ENCODE measurements around the gene MTERF1. TPM values are rescaled to one million over a fixed set of nuclear protein-coding genes. Genes with fewer than 3 reads are reported as not detected.
"Not testable (repeated sequence)": the region's sequence is repeated elsewhere in the genome, so short reads cannot be mapped to it uniquely, and the experiment has no call there.

MTERF1 gene
- total RNA-seq, 1 donor from 2014 or later: 10.5 TPM

DNA sequence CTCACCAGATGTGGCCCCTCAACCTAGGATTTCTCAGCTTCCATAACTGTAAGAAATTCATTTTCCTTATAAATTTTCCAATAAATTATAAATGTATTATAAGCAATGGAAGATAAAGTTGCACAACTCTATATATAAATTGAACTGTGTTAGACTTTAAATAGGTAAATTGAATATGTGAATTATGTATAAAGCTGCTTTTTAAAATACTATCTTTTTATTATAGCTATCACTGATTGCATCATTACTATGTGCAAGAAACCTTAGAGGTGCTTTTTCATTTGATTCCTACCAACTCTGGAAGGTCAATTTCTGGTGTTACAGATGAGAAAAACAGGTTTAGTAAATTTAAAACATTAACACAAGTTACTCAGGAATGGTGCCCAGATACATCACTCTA, 8.4 kb downstream of the MTERF1 start:
- TF ChIP-seq, protein P1, sequence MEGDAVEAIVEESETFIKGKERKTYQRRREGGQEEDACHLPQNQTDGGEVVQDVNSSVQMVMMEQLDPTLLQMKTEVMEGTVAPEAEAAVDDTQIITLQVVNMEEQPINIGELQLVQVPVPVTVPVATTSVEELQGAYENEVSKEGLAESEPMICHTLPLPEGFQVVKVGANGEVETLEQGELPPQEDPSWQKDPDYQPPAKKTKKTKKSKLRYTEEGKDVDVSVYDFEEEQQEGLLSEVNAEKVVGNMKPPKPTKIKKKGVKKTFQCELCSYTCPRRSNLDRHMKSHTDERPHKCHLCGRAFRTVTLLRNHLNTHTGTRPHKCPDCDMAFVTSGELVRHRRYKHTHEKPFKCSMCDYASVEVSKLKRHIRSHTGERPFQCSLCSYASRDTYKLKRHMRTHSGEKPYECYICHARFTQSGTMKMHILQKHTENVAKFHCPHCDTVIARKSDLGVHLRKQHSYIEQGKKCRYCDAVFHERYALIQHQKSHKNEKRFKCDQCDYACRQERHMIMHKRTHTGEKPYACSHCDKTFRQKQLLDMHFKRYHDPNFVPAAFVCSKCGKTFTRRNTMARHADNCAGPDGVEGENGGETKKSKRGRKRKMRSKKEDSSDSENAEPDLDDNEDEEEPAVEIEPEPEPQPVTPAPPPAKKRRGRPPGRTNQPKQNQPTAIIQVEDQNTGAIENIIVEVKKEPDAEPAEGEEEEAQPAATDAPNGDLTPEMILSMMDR (IDR thresholded peaks at IDR 0.05; ENCODE audit: insufficient read depth, low read length, poor library complexity, severe bottlenecking): no peak
- Histone ChIP-seq H3K4me3 (ENCODE audit: low read depth, low read length) (no peak overlapping the region), H3K36me3 (ENCODE audit: control insufficient read depth, insufficient read depth, low read length) (no peaks in the 10 kb centered on the region), H3K27me3 (ENCODE audit: control insufficient read depth, insufficient read depth, low read length) (no peaks in the 10 kb centered on the region)
- no peak for DNase-seq (ENCODE audit: low read depth)

DNA sequence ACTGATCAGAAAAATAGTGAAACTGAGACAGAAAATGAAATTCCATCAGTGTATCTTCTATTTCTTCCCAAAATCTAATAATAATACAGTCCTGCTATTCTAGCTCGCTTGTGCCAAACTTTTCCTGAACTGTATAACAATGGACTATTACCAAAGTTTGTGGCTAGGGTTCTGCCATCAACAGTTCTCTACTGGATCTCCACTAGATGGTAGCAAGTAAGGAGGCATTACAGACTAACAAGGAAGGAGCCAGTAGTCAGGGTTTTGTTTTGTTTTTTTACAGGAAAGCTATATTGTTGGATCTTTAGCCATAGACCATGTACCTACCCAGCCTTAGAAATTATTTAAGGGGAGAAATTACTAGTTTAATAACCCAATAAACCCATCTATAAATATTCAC, 10.8 kb downstream of the MTERF1 start:
- H3K36me3 ChIP-seq (ENCODE audit: control insufficient read depth, insufficient read depth, low read length): no peaks in the 10 kb centered on the region
- TF ChIP-seq, protein P1 (IDR thresholded peaks at IDR 0.05; ENCODE audit: insufficient read depth, low read length, poor library complexity, severe bottlenecking): no peak
- DNase-seq (ENCODE audit: low read depth): no peak
- no peaks in the 10 kb centered on the region for H3K27me3 ChIP-seq (ENCODE audit: control insufficient read depth, insufficient read depth, low read length)
- H3K4me3 ChIP-seq (ENCODE audit: low read depth, low read length): no peak overlapping the region

GRCh38 chr7:91866599-91867148, 13.8 kb downstream of the MTERF1 start:
- no peaks in the 10 kb centered on the region for H3K36me3 ChIP-seq (ENCODE audit: control insufficient read depth, insufficient read depth, low read length)
- no peak for DNase-seq (ENCODE audit: low read depth)
- H3K27me3 ChIP-seq (ENCODE audit: control insufficient read depth, insufficient read depth, low read length): no peaks in the 10 kb centered on the region
- TF ChIP-seq, protein P1 (IDR thresholded peaks at IDR 0.05; ENCODE audit: insufficient read depth, low read length, poor library complexity, severe bottlenecking): no peak
- no peak overlapping the region for H3K4me3 ChIP-seq (ENCODE audit: low read depth, low read length)

DNA sequence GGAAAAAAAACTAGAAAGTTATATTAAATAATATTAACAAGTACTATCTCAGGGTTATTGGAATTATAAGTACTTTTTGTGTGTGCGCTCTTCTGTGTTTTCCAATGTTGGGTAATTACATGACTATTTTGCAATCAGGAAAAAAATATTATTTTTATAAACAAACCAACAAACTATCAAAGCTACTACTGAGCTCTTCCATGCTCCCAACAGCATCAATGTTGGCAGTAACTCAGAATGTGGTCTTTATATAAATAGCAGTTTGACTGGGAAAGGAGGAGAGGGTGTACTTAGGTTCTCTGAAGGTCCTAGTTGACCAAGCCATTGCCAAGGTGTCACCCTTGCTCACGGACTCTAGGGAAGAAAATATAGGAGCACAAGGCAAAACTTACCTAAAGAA, 15.0 kb downstream of the MTERF1 start:
- Histone ChIP-seq H3K27me3 (ENCODE audit: control insufficient read depth, insufficient read depth, low read length) (no peaks in the 10 kb centered on the region), H3K36me3 (ENCODE audit: control insufficient read depth, insufficient read depth, low read length) (no peaks in the 10 kb centered on the region), H3K4me3 (ENCODE audit: low read depth, low read length) (no peak overlapping the region)
- TF ChIP-seq, protein P1 (IDR thresholded peaks at IDR 0.05; ENCODE audit: insufficient read depth, low read length, poor library complexity, severe bottlenecking): no peak
- no peak for DNase-seq (ENCODE audit: low read depth)

GRCh38 chr7:91864604-91865003, 15.9 kb downstream of the MTERF1 start:
- H3K36me3 ChIP-seq (ENCODE audit: control insufficient read depth, insufficient read depth, low read length); H3K27me3 ChIP-seq (ENCODE audit: control insufficient read depth, insufficient read depth, low read length); DNase-seq (ENCODE audit: low read depth); H3K4me3 ChIP-seq (ENCODE audit: low read depth, low read length): not testable (repeated sequence)

DNA sequence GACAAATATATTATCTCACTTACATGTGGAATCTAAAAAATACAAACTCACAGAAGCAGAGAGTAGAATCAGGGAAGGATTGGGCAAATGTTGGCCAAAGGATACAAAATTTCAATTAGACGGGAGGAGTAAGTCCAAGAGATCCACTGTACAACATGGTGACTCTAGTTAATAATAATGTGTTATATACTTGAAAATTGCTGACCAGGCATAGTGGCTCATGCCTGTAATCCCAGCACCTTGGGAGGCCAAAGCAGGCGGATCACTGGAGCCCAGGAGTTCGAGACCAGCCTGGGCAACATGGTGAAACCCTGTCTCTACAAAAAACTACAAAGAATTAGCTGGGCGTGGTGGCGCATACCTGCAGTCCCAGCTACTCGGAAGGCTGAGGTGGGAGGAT, 16.4 kb downstream of the MTERF1 start:
- Histone ChIP-seq H3K4me3 (ENCODE audit: low read depth, low read length) (no peak overlapping the region), H3K36me3 (ENCODE audit: control insufficient read depth, insufficient read depth, low read length) (no peaks in the 10 kb centered on the region), H3K27me3 (ENCODE audit: control insufficient read depth, insufficient read depth, low read length) (no peaks in the 10 kb centered on the region)
- DNase-seq (ENCODE audit: low read depth): no peak
- TF ChIP-seq, protein P1 (IDR thresholded peaks at IDR 0.05; ENCODE audit: insufficient read depth, low read length, poor library complexity, severe bottlenecking): no peak

Measured in kidney epithelial cell (primary cell).